ENCODE measurements around the gene SART3.

- TF ChIP-seq POLR2A (IDR thresholded peaks at IDR 0.05; ENCODE audit: low read length) (no peak), GATA1 (IDR thresholded peaks at IDR 0.05; ENCODE audit: low read depth, low read length) (no peak)
These were observed 65.9 kb downstream of the SART3 start for GRCh38 chr12:108495054-108495453.

All from erythroblast (primary cell).